G401 (cell line): ENCODE measurements around the gene VKORC1. TPM values are rescaled to one million over a fixed set of nuclear protein-coding genes. Genes with fewer than 3 reads are reported as not detected.

Experiments used
- DNase-seq: peaks from one replicate; pipeline ENCODE4 v3.0.0-alpha.2; 2015; ENCODE audit warnings: low spot score
- in situ Hi-C: cut with HindIII; loops from 2 replicates; pipeline ENCODE4 v1.10.0; 2016; ENCODE audit warnings: low sequenced_read_pairs, mixed read lengths
- total RNA-seq: library from RNA; depleted of rRNA; stranded (reverse); fragments of >200 nt; shearing (Covaris generic); gene quantifications from 2 replicates; pipeline ENCODE4 v1.2.3, GENCODE V29; 2014

Gene VKORC1
- total RNA-seq, 1 experiment from 2014 or later: 121 TPM

- in situ Hi-C loops: no loop called here
- DNase-seq: peak; percentile 100
These were observed 20.4 kb downstream of the VKORC1 start, which contains the start of the genes ZNF646 and ZNF668 for GRCh38 chr16:31073970-31074813. Gene ZNF646 (plus strand): TSS chr16:31074422. CDS start chr16:31076325, 1,903 bp downstream. Gene ZNF668 (minus strand): TSS chr16:31074240. CDS start chr16:31064459, 9,781 bp downstream.

- DNase-seq: peak; percentile 94
- in situ Hi-C loops: no loop called here
These were observed 21.2 kb downstream of the VKORC1 start for GRCh38 chr16:31073142-31073969.

GRCh38 chr16:31072540-31073141, 22.0 kb downstream of the VKORC1 start:
- in situ Hi-C loops: no loop called here
- peak; percentile 70 for DNase-seq

- peak; percentile 23 for DNase-seq
- in situ Hi-C loops: no loop called here
These were observed 22.7 kb downstream of the VKORC1 start for GRCh38 chr16:31071861-31072260.

GRCh38 chr16:31067342-31067741, 27.3 kb downstream of the VKORC1 start:
- in situ Hi-C loops: no loop called here
- DNase-seq: no peak

- in situ Hi-C loops: no loop called here
- no peak for DNase-seq
These were observed 29.6 kb downstream of the VKORC1 start for GRCh38 chr16:31064882-31065461.

- in situ Hi-C loops: no loop called here
- DNase-seq: no peak
These were observed 30.6 kb downstream of the VKORC1 start for GRCh38 chr16:31063843-31064611.

- in situ Hi-C loops: no loop called here
- DNase-seq: no peak
These were observed 31.1 kb downstream of the VKORC1 start for GRCh38 chr16:31063495-31063842.

- in situ Hi-C loops: no loop called here
- DNase-seq: no peak
These were observed 32.7 kb downstream of the VKORC1 start for GRCh38 chr16:31061813-31062440.

- in situ Hi-C loops: no loop called here
- no peak for DNase-seq
These were observed 33.3 kb downstream of the VKORC1 start for GRCh38 chr16:31061126-31061812.

- no peak for DNase-seq
- in situ Hi-C loops: no loop called here
These were observed 39.0 kb downstream of the VKORC1 start for GRCh38 chr16:31055613-31056012.

- in situ Hi-C loops: no loop called here
- DNase-seq: no peak
These were observed 42.5 kb downstream of the VKORC1 start for GRCh38 chr16:31052114-31052513.

GRCh38 chr16:31050280-31051030, 44.1 kb downstream of the VKORC1 start:
- in situ Hi-C loops: no loop called here
- no peak for DNase-seq

- in situ Hi-C loops: no loop called here
- no peak for DNase-seq
These were observed 50.6 kb downstream of the VKORC1 start for GRCh38 chr16:31043898-31044481.

- DNase-seq: no peak
- in situ Hi-C loops: no loop called here
These were observed 51.2 kb downstream of the VKORC1 start for GRCh38 chr16:31043352-31043751.

GRCh38 chr16:31042866-31043265, 51.7 kb downstream of the VKORC1 start:
- in situ Hi-C loops: no loop called here

More at GRCh38 chr16:31042866-31043265, 51.7 kb downstream of the VKORC1 start:
- no peak for DNase-seq
